Transverse colon (tissue), 4 donors: ENCODE data around the gene FGFR2. TPM values are rescaled to one million over a fixed set of nuclear protein-coding genes. Genes with fewer than 3 reads are reported as not detected.
A peak's percentile ranks its signal among the peaks of the same experiment; 100 is the strongest.

Experiments
- DNase-seq: peaks from one replicate; pipeline ENCODE4 v3.0.0-alpha.2; 2019
- H3K27ac ChIP-seq, 4 donors: fragments of 200-600 bp; sonication (generic); 2 replicates each; pipeline ENCODE4 v1.5.1; 2016 to 2018; ENCODE audit warnings: inconsistent platforms in 4 of 4
- H3K27me3 ChIP-seq: fragments of 200-600 bp; sonication (generic); 2 replicates; pipeline ENCODE4 v1.5.1; 2017; ENCODE audit warnings: inconsistent platforms
- H3K36me3 ChIP-seq, 4 donors: fragments of 200-600 bp; sonication (generic); 2 replicates each; pipeline ENCODE4 v1.5.1; 2017 to 2019; ENCODE audit warnings: inconsistent platforms in 4 of 4
- H3K4me1 ChIP-seq, 4 donors: fragments of 200-600 bp; sonication (generic); 2 replicates each; pipeline ENCODE4 v1.5.1; 2017 to 2020; ENCODE audit warnings: inconsistent platforms in 4 of 4
- H3K4me3 ChIP-seq, 4 donors: fragments of 200-600 bp; sonication (generic); 1 replicate in 1 of 4; 2 replicates in 3 of 4; pipeline versions ENCODE4 v1.5.1 to v1.6.1; 2017 to 2019; ENCODE audit warnings: inconsistent platforms in 4 of 4
- H3K9me3 ChIP-seq, 2 donors: fragments of 200-600 bp; sonication (generic); 2 replicates each; pipeline ENCODE4 v1.5.1; 2017 to 2019; ENCODE audit warnings: inconsistent platforms in 2 of 2
- CTCF ChIP-seq, 5 experiments: fragments of 200-600 bp in 3 of 5; fragments of 450-650 bp in 2 of 5; sonication (generic) in 3 of 5; IDR thresholded peaks; 1 replicate in 2 of 5; 2 replicates in 3 of 5; pipeline ENCODE4 v1.5.1; 2016 to 2017; ENCODE audit warnings: antibody characterized with exemption in 5 of 5, inconsistent platforms in 3 of 5, mild to moderate bottlenecking in 2 of 5, moderate library complexity in 1 of 5
- EP300 ChIP-seq: sonication (generic); formaldehyde crosslinking; IDR thresholded peaks from one replicate; pipeline ENCODE4 v1.6.1; 2017; ENCODE audit warnings: antibody characterized with exemption, low read depth
- POLR2A ChIP-seq: fragments of 450-650 bp; IDR thresholded peaks from one replicate; pipeline ENCODE4 v1.6.1; 2016; ENCODE audit warnings: antibody characterized with exemption, mild to moderate bottlenecking, moderate library complexity
- POLR2AphosphoS5 ChIP-seq, 3 donors: sonication (generic); formaldehyde crosslinking; IDR thresholded peaks; one replicate each; pipeline ENCODE4 v1.6.1; 2016; ENCODE audit warnings: antibody characterized with exemption in 3 of 3
- WGBS, 2 donors: methylation state at CpG; one replicate each; pipeline ENCODE4 v1.1.5; 2018; ENCODE audit warnings: low coverage in 1 of 2; 5-methylcytosine and 5-hydroxymethylcytosine counted together
- in situ Hi-C, 4 donors: fragments of 200-750 bp; cut with MboI; loops; one replicate each; pipeline versions ENCODE4 v1.15.0 to v1.15.1; 2017; ENCODE audit warnings: low sequenced_read_pairs in 3 of 4, low pct_ligation_motif_present in 1 of 4, low pct_unique_long_range_greater_than_20kb in 1 of 4
- intact Hi-C: fragments of 100-400 bp; cut with DNase I; formaldehyde crosslinking; loops from one replicate; pipeline ENCODE4 v1.15.1; 2023; ENCODE audit warnings: low total_unique reads
- total RNA-seq, 4 donors: library from RNA; depleted of rRNA; stranded (reverse); fragments of >200 nt; gene quantifications; one replicate each; pipeline ENCODE4 v1.1.0, GENCODE V29; 2016

The FGFR2 gene
- total RNA-seq, 4 donors from 2014 or later: 30.3 to 114 (median 87.9) TPM

- no peaks in the 10 kb centered on the region for H3K36me3 ChIP-seq
- H3K27ac ChIP-seq: peak overlapping the region in 1 of 4 donors; percentile 68
- TF ChIP-seq POLR2A: no peak
- TF ChIP-seq POLR2AphosphoS5 (IDR thresholded peaks at IDR 0.05): no peak
- TF ChIP-seq EP300: no peak
- intact Hi-C loops: no loop called here
- in situ Hi-C loops: no loop called here
- WGBS, 2 donors: 84 to 100% methylated on average over 3 to 5 of the region's 5 CpGs
- DNase-seq: no peak
- no peak overlapping the region for H3K4me3 ChIP-seq
- no peaks in the 10 kb centered on the region for H3K9me3 ChIP-seq
- peaks cover 0 to 6% (median 0%) of the 10 kb centered on the region in 4 donors for H3K4me1 ChIP-seq
- H3K27me3 ChIP-seq: no peaks in the 10 kb centered on the region
Observed at GRCh38 chr10:121461307-121461706, 136.9 kb downstream of the FGFR2 start.

GRCh38 chr10:121460733-121461132 lies 137.5 kb downstream of the FGFR2 start:
- no peak for DNase-seq
- no peaks in the 10 kb centered on the region for H3K27me3 ChIP-seq
- no peaks in the 10 kb centered on the region for H3K36me3 ChIP-seq
- H3K4me3 ChIP-seq: no peak overlapping the region
- WGBS, 2 donors: 91% methylated on average over 3 of the region's 3 CpGs; no CpG with 5 or more reads in 1 of the 2 donors
- peaks cover 0 to 6% (median 0%) of the 10 kb centered on the region in 4 donors for H3K4me1 ChIP-seq
- peak overlapping the region in 3 of 4 donors; percentile 56 to 68 (median 63) for H3K27ac ChIP-seq
- TF ChIP-seq POLR2A (no peak), CTCF (IDR thresholded peaks at IDR 0.05) (no peak), POLR2AphosphoS5 (IDR thresholded peaks at IDR 0.05) (no peak), EP300 (no peak)
- intact Hi-C loops (no loop called here), in situ Hi-C loops (no loop called here)
- H3K9me3 ChIP-seq: no peaks in the 10 kb centered on the region

DNA sequence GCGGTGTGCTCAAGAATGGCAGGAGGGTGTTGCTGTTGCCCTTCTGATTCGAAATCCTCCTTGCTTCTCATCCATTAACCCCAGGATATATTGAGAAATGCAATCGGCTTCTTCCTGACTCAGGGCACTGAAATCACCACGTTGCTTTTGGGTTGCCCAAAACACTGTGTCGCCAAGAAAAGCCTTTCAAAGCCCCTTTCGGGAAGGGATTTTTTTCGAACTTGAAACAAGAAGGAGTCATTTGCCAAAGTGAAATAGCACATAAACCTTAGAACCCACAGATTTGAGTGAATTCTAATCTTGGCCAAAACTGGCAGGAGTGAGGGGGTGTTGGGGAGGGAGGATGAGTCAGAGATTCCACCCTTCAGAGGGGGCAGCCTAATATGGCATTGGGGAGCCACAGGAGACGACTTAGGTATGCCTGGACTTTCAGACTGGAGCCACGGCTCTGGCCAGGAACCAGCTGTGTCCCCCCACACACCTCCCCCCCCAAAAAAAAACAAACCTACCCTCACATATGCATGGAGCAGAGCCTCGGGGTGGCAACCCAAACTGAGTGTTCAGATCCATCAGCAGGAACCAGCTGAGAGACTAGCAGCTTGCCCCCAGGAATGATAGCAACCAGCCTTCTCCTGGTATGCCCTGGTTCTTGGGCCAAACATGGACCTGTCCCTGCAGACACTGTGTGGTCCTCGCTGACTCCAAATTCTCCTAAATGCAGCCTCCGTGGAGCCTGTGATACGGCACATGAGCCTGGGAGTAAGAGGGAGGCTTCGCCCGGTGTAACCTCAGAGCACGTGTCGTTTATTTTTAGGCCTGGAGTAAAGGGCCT lies 138.4 kb downstream of the FGFR2 start:
- H3K9me3 ChIP-seq: no peaks in the 10 kb centered on the region
- 71 to 75% methylated on average over 7 to 17 of the region's 17 CpGs for WGBS, 2 donors
- peak overlapping the region in 3 of 4 donors; percentile 56 to 68 (median 63) for H3K27ac ChIP-seq
- no peaks in the 10 kb centered on the region for H3K36me3 ChIP-seq
- H3K4me1 ChIP-seq: peaks cover 0 to 6% (median 0%) of the 10 kb centered on the region in 4 donors
- intact Hi-C loops: no loop called here
- in situ Hi-C loops: no loop called here
- no peaks in the 10 kb centered on the region for H3K27me3 ChIP-seq
- H3K4me3 ChIP-seq: no peak overlapping the region
- no peak for DNase-seq
- TF ChIP-seq CTCF (IDR thresholded peaks at IDR 0.05) (no peak), POLR2A (no peak), POLR2AphosphoS5 (IDR thresholded peaks at IDR 0.05) (no peak), EP300 (no peak)

GRCh38 chr10:121459279-121459621 lies 139.0 kb downstream of the FGFR2 start:
- intact Hi-C loops: no loop called here

More at GRCh38 chr10:121459279-121459621, 139.0 kb downstream of the FGFR2 start:
- in situ Hi-C loops: no loop called here
- Histone ChIP-seq H3K4me3 (no peak overlapping the region), H3K27me3 (no peaks in the 10 kb centered on the region), H3K36me3 (no peaks in the 10 kb centered on the region), H3K27ac (peak overlapping the region in 3 of 4 donors; percentile 56 to 68 (median 63)), H3K4me1 (peaks cover 0 to 6% (median 0%) of the 10 kb centered on the region in 4 donors), H3K9me3 (no peaks in the 10 kb centered on the region)
- no peak for TF ChIP-seq POLR2AphosphoS5 (IDR thresholded peaks at IDR 0.05)
- TF ChIP-seq CTCF (IDR thresholded peaks at IDR 0.05): no peak
- TF ChIP-seq POLR2A: no peak
- DNase-seq: no peak
- WGBS, 2 donors: 89% methylated on average over 6 of the region's 6 CpGs; no CpG with 5 or more reads in 1 of the 2 donors
